Right renal cortex interstitium (tissue), 3 donors: ENCODE measurements around the gene KATNIP. TPM values are rescaled to one million over a fixed set of nuclear protein-coding genes. Genes with fewer than 3 reads are reported as not detected.

ENCODE experiments used
- DNase-seq, 3 donors: peaks; one replicate each; pipeline ENCODE4 v3.0.0-alpha.2; 2013; ENCODE audit warnings: low read depth in 3 of 3, low spot score in 2 of 3
- polyA plus RNA-seq, 3 donors: library from polyadenylated mRNA; unstranded; fragments of 120-200 nt; gene quantifications; one replicate each; pipeline ENCODE4 v1.2.1, GENCODE V29; 2013; ENCODE audit not compliant: insufficient read length in 3 of 3

KATNIP gene
- 10 to 100 TPM; 20.9 to 22.1 (median 21.9) TPM for polyA plus RNA-seq

DNA sequence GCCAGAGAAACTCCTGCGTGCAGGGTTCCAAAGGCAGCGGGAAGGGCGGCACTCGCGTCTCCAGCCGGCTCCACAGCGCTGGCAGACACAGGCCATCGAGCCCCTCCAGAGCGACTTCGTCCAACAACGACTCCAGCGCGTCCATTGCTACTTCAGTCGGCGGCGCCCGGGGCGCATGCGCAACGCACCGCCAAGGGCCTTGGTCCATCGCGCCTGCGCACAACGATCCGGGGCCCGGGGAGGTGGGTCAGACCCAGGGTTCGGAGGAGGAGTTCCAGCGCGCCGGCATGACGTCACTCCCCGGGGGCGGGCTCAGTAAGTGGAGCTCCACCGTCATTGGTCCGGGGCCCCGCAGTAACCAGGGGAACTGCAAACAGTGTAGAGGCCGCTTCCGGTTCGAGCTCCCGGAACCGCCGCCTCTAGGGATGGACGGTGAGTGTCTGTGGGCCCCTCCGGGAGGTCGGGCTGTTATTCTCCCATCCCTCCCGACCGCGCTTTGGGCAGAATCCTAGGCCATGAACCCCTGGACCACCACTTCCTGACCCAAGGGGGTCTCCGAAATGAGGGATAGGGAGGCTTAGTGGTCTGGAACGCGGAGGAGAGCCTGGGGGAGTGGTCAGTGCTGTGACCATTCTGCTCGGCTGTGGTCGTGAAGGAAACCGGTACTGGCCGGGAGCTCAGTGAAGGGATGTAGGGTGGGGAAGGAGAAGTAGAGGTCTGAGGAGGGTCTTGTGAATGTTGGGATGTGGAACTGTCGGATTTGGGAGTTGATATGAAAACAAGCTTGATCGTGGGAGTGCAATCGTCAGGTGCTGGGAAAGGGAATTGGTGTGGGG is at the start of gene KATNIP, which contains the start of gene GTF3C1:
Gene KATNIP, plus strand, starts transcription at position 399 of the 836 bp plus-strand sequence. Its CDS starts 27 bp downstream, at position 426.
Gene GTF3C1, minus strand, starts transcription at position 168 of the 836 bp plus-strand sequence. Its CDS starts 23 bp downstream, at position 145.
- DNase-seq = peak; percentile 89 to 99 (median 98)

DNA sequence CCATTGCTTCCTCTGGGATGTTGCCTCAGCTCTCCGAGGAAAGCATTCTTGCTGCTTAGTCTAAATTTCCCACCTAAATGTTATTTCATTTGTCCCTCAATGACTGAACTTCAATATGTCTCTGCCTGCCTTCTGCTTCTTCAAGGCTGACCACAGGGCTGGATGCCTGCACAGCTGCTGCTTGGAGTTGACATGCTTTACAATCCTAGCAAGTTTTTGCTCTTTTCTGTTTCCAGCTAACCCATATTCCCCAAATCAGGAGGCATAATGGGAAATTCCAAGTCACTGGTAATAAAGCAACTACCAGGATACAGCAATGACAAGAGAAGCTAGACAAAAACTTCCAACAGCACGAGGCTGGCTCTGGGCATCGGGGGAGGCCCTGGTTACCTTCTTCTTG is 49.1 kb upstream of the KATNIP start:
- no peak for DNase-seq

DNA sequence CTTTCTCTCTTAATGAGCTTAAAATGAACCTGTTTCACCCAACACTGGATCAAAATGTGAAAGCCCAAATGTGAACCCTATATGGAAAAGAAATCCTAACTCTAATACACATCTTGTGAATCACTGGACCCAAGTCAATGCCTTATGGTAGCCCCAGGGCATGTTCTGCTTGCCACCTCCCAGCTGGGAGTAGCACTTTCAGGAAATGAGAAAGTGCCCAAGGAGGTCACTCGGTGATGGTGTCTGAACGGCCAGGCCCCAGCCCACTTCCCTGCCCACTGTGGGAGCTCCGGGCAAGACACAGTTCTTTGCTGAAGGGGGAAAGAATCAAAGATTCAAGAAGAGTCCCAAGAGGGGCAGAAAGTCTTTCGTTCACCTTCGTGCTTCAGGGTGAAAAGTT is 46.3 kb upstream of the KATNIP start:
- DNase-seq = no peak

DNA sequence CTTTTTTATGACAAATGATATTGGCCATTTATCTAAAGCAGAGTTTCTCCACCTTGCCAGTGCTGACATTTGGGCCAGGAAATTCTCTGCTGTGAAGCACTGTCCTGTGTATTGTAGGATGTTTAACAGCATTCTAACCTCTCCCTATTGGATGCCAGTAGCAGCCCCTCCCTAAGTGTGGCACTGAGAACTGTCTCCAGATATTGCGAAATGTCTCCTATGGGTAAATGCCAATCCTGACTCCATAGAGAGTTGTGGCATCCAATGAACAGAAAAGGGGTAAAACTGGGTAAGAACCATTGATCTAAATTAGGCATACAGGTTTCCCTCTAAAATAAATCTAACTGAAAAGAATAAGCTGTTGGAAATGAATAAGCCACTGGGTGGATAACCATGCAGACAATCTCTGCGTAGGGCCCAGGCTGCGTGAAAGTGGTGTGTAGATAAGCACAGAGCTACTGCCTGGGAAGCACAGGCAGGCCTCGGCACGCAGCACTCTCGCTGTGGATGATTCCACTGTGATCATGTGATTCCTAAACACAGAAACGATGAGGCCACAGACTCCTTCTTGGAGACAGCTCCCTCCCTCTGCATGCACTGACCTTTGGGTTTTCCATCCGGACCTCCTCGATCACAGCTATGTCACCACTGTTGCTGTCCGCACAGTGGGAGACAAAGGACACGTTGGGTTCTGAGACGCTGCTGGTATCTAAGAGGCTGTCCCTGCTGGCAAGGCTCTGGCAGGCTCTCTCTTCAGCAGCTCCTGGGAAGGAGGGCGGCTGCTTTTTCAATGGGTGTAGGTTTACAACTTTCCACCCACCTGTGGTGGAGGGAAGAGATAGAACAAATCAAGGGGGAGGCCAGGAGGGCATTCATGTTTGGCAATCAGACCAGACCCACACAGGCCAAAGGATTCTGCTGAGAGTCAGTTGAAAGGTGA is 44.4 kb upstream of the KATNIP start:
- DNase-seq = no peak

DNA sequence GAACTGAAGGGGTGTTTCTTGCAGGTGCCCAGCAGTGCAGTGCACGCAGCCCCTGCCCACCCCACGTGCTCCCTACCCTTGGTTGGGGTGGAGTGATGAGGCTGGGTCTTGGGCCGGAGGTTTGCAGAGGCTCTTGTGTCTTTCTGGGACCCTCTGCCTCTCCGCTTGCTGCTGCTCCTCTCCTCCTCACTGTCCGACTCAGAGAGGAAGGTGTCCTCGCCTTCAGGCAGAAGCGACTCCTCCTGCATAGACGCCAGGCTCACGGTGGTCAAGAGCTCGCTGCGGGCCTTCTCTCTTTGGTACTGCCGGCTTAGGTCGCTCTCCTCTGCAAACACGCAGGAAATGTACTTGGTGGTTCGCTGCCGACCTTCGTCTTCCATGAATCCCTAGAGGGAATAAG is 43.2 kb upstream of the KATNIP start:
- no peak for DNase-seq

DNA sequence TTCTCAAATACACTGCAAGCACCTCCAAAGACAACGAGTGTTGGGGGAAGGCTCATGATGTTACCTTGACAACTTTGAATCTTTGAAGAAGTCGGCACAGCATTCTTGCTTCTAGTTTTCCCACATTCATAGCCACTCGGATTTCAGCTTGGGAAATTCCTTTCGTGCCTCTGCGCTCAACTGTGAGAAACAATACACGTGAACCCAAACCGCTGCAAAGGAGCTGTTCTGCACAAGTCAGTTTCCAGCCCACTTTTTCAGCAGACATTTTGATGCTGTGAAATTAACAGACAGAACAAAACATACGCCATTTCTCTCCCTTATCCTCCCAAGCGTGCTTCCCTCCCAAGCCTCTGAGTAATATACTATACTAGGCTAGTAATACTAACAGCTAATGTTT is 41.5 kb upstream of the KATNIP start:
- DNase-seq = peak; percentile 15 to 62 (median 27)

DNA sequence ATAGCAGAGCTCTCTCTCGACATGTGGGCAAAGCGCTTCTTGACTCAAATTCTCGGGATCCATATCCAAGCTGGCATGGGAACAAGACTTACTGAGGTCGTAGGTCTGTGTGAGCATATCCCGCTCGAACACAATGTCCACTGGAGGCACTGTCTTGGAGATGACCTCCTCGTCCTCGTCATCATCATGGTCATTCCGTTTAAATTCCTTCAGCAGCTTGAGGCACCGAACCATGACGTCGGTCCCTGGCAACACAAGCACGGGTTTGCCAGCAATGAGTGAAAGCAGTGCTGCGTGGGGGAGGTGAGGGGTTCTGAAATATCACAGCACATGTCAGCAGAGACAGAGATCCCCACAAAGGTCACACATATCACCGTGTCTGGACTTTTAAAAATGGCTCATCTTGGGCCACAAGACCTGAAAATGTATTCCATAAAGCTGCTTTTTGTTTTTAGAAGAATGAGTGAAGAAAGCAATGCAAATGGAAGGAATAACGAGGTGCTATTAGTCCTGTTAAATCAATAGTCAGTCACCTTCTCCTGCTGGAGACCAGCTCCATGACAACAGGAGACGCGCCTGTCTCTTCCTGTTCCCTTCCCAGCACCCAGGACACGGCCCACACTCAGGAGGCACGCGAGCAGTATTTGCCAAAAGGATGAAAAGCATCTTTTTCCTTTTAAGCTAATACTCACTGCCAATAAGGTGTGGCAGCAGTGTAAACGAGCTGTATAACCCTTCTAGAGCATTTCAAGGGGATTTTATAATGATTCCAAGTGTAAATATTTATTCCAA is 38.1 kb upstream of the KATNIP start:
- peak; percentile 27 to 63 (median 58) for DNase-seq

DNA sequence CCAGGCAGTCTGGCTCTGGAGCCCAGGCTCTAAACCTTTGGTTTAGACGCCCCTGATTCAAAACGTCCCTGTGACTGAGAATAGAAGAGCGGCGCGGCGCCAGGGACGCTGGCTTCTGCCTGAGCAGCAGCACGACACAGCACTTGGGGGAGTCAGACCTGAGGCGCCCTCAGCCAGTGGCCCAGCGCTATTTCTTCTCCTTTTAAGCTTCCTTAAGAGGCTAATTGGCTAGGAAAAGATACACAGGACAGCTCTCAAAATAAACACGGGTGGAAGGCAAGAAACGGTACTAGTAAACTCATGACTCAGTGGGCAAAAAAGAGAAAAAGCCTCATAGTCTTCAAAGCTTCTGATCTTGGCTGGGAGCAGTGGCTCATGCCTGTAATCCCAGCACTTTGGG is 35.1 kb upstream of the KATNIP start:
- DNase-seq = no peak

DNA sequence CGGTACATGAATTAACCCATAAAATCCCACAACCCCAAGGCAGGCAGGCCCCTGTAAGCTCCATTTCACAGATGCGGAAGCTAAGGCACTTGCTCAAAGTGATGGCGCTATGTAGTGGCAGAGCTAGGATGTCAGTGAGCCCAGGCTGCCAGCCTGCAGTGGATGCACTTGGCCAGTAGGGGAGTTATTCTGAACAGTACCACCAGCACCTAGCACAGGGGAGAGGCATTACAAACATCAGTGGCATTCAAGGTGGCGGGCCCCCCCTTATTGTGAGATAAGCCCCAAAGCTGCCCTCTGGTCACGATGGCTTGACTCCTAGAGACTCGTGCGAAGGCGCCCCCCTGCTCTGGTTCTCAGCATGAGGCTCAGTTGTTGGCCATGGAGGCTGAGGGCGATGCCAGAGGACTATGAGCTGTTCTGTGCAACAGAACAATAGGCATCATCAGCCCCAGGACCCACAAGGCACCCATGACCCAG is 34.0 kb upstream of the KATNIP start:
- DNase-seq = no peak

DNA sequence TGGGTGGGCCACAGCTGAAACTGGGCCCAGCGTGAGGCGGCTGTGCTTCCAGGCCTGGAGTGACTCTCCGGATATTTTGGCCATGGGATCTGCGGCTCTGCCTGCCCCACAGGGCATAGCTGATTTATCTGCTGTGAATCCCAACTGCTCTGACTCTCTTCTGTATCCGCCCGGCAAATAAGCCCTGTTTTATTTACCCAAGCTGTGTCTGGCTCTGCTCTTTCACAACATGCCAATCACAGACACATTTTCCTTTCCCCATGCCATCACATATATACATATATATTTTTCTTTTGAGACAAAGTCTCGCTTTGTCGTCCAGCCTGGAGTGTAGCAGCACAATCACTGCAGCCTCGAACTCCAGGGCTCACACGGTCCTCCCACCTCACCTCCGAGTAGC is 33.6 kb upstream of the KATNIP start:
- DNase-seq = no peak

DNA sequence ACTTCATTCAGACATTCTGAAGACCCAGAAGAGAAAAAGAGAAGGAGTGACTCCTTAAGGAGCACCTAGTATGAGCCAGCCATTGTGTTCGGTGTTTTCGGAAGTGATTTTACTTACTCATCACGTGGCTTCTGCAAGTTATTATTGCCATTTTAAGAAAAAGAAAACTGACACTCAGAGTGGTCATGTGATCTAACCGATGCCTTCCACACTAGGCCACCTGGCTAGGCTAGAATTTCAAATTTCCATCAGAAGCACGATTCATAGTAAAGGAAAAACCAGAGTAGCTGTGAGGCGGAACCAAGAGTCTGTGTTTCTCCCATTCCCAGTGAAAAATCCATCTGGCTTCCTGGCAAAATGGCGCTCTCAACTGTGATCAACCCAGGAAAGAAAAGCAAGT is 32.3 kb upstream of the KATNIP start:
- no peak for DNase-seq

DNA sequence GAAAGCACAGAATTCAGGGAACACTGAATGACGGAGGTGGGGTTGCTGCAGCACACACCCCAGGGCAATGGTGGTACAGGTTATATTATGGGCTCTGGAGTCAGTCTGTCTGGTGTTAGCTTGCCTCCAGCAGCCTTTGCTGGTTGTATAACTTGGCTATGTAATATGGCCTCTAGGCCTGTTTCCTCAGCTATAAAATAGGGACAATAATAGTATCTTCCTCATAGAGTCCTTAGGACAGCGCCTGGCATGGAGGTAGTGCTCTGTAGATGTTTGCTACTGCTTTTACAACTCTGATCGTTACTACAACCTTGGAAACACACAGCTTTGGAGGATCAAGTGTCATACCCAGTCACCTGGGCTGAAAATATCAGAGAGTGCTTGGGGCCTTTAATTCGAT is 31.7 kb upstream of the KATNIP start:
- DNase-seq = no peak

DNA sequence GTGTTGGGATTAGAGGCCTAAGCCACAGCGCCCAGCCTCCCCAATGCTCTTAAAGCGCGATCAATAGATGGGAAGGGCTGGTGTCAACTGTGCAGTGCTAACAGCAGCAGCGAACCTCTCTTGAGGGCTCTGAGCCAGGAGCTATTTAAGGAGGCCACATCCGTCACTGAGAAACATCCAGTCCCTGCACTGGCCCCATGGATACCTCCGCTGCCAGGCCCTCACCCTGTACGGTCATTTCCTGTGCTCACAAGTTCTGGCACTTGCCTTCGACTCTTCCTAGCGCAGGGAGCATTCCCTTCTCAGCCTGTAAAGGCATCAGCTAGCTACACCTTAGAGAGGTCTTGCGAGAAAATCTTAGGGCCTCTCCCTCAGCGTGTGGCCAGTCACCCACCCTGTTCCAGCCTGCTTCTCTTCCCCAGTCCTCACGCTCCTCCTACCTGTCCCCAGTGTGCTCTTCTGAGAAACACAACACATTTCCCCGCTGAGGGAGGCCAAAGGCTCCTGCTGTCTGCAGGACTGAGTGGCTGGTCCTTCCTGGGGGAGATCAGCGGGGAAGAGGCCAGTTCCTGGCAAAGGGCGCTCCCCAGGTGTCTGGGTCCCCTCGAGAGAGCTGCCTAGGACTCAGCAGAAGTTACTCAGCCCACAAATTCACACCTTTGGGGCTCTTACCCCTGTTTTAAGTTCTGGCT is 28.8 kb upstream of the KATNIP start:
- DNase-seq = no peak

DNA sequence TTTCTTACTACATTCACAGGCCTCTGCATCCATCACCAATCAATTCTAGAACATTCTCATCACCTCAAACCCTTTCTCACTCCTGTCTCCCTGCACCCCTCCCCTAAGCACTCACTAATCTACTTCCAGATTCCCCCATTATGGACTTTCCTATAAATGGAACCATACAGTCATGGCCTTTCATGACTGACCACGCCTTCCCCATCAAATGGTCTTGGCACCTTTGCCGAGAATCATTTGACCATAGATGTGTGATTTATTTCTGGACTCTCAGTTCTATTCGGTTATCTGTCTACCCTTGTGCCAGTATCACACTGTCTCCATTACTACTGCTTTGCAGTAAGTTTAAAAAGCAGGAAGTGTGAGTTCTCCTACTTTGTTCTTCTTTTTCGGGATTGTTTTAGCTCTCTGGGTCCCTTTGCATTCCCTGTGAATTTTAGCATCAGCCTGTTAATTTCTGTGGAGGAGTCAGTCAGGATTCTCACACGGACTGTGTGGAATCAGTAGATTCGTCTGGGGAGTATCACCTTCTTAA is 27.7 kb upstream of the KATNIP start:
- no peak for DNase-seq

DNA sequence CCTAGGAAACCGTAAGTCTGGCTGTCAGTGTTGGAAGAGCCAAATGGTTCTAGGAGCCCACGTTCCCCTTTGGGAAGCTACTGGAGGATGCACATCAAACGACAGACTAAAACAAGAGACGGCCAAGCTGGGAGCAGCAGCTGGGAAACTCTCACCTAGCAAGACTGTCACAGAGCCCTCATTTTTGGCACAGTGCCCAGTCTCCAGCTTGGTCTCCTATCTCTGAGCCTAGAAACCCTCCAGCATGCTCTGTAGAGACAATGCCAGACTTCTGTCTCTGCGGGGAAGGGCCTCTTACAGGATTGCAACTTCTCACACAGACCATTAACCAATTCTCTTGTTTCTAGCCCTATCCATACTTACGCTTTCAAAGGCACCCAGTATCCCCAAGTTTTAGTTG is 23.8 kb upstream of the KATNIP start:
- DNase-seq = no peak

DNA sequence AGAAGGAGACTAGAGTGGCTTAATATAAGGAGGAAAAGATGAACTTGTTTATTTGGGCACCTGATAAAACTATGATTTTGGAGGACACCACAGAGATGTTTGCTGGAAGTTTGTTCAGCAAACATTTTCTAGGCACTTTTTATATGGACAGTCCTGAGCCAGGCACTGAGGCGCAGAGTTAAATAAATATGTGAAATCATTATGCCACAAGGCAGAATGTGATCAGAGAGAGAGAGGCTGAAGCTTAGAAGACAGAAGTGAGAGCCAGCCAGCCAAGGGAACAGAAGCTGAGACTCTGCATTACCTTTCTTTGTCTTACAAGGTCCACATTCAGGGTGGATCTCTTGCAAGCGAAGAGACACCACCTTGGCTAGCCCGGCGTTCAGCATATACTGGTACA is 21.6 kb upstream of the KATNIP start:
- DNase-seq = no peak

DNA sequence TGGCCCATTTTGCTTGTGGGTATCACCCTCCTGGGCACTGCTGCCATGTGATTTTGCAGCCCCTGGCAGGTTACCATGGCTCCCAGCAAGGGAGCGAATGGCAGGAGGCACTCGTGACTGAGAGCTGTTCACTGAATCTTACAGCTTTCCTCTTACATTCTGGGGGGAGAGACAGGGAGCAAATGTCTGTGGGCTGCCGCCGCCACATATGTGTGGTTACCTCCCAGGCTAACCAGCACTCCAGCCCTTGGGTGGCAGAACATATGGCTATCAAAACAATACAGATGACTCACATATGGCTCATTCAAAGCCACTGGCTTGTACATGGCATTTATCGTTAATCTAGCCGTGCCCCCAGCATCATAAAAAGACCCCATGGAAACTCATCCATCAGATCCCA is 20.0 kb upstream of the KATNIP start:
- DNase-seq = no peak

DNA sequence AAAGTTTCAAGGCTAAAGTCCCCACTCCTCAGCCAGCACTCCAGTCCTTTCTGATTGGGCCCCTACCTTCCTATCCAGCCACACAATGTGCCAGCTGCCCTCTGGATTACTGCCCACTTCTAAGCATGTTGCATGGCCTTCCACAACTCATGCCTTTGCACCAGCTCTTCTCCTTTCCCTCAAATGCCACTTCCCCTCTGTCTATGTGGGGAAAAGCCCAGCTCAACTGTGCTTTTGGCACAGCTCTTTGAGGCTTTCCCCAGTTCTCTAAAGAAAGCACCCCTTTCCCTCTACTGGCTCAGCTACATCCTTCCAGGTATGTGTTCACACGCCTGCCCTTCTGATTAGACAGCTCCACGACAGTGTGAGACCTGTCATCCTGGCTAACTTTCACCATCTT is 18.8 kb upstream of the KATNIP start:
- DNase-seq = no peak
